Mesothelial cell of epicardium (in vitro differentiated cells): ENCODE results near the gene CADM1. TPM values are rescaled to one million over a fixed set of nuclear protein-coding genes. Genes with fewer than 3 reads are reported as not detected.

Experiments used
- DNase-seq, 2 experiments: peaks; one replicate each; pipeline ENCODE4 v3.0.0; 2021; ENCODE audit warnings: low spot score in 2 of 2; ENCODE audit not compliant: unreplicated experiment in 2 of 2
- H3K27ac Mint-ChIP-seq: 2 replicates; pipeline ENCODE4 v1.8.0; 2021; ENCODE audit warnings: mixed read lengths
- H3K27me3 Mint-ChIP-seq: 2 replicates; pipeline ENCODE4 v1.8.0; 2021; ENCODE audit warnings: low read depth, mixed read lengths
- H3K36me3 Mint-ChIP-seq: 2 replicates; pipeline ENCODE4 v1.8.0; 2021; ENCODE audit warnings: mixed read lengths
- H3K4me1 Mint-ChIP-seq: 2 replicates; pipeline ENCODE4 v1.8.0; 2021; ENCODE audit warnings: mixed read lengths
- H3K4me3 Mint-ChIP-seq: 2 replicates; pipeline ENCODE4 v1.8.0; 2021; ENCODE audit warnings: mild to moderate bottlenecking, moderate library complexity, mixed read lengths
- H3K9me3 Mint-ChIP-seq: 2 replicates; pipeline ENCODE4 v1.8.0; 2021; ENCODE audit warnings: mixed read lengths
- CTCF ChIP-seq: fragments of 200-600 bp; sonication (generic); IDR thresholded peaks from one replicate; pipeline ENCODE4 v1.5.0; 2021; ENCODE audit warnings: antibody characterized with exemption; ENCODE audit not compliant: unreplicated experiment
- total RNA-seq: library from RNA; stranded (reverse); gene quantifications from 3 replicates; pipeline ENCODE4 v1.2.1, GENCODE V29; 2021

CADM1 gene
- total RNA-seq, 1 donor from 2014 or later, result 60.9 TPM

GRCh38 chr11:115321605-115322289, 182.5 kb downstream of the CADM1 start:
- Mint-ChIP-seq H3K27ac (no peak overlapping the region), H3K4me1 (peaks cover 24% of the 10 kb centered on the region), H3K36me3 (no peaks in the 10 kb centered on the region), H3K9me3 (no peaks in the 10 kb centered on the region), H3K27me3 (no peaks in the 10 kb centered on the region), H3K4me3 (no peak overlapping the region)
- no peak for TF ChIP-seq CTCF
- no peak for DNase-seq

- Mint-ChIP-seq H3K27ac (no peak overlapping the region), H3K4me3 (no peak overlapping the region), H3K27me3 (no peaks in the 10 kb centered on the region), H3K9me3 (no peaks in the 10 kb centered on the region), H3K36me3 (no peaks in the 10 kb centered on the region), H3K4me1 (peaks cover 60% of the 10 kb centered on the region)
- DNase-seq, result no peak
- TF ChIP-seq CTCF, result no peak
Observed at GRCh38 chr11:115317277-115318185, 186.7 kb downstream of the CADM1 start.

GRCh38 chr11:115316696-115317095, 187.5 kb downstream of the CADM1 start:
- TF ChIP-seq CTCF, result no peak
- DNase-seq, result no peak
- peaks cover 68% of the 10 kb centered on the region for H3K4me1 Mint-ChIP-seq
- H3K4me3 Mint-ChIP-seq, result no peak overlapping the region
- no peaks in the 10 kb centered on the region for H3K36me3 Mint-ChIP-seq
- H3K27ac Mint-ChIP-seq, result no peak overlapping the region
- H3K27me3 Mint-ChIP-seq, result no peaks in the 10 kb centered on the region
- no peaks in the 10 kb centered on the region for H3K9me3 Mint-ChIP-seq

- no peak for DNase-seq
- Mint-ChIP-seq H3K27me3 (no peaks in the 10 kb centered on the region), H3K9me3 (no peaks in the 10 kb centered on the region), H3K4me1 (peaks cover 83% of the 10 kb centered on the region), H3K27ac (no peak overlapping the region), H3K36me3 (no peaks in the 10 kb centered on the region), H3K4me3 (no peak overlapping the region)
- TF ChIP-seq CTCF, result no peak
Observed at GRCh38 chr11:115314330-115314920, 189.8 kb downstream of the CADM1 start.

GRCh38 chr11:115313224-115313838, 190.9 kb downstream of the CADM1 start:
- peaks cover 80% of the 10 kb centered on the region for H3K4me1 Mint-ChIP-seq
- H3K27ac Mint-ChIP-seq, result no peak overlapping the region
- H3K9me3 Mint-ChIP-seq, result no peaks in the 10 kb centered on the region
- no peak overlapping the region for H3K4me3 Mint-ChIP-seq
- no peaks in the 10 kb centered on the region for H3K36me3 Mint-ChIP-seq
- H3K27me3 Mint-ChIP-seq, result no peaks in the 10 kb centered on the region
- no peak for TF ChIP-seq CTCF
- no peak for DNase-seq
